Amniotic stem cell (primary cell): Measurements from ENCODE around the gene C2orf76.

ENCODE experiments used
- DNase-seq: peaks from one replicate; lab custom pipeline; 2025; lab: John Stamatoyannopoulos, UW

The C2orf76 gene

DNA sequence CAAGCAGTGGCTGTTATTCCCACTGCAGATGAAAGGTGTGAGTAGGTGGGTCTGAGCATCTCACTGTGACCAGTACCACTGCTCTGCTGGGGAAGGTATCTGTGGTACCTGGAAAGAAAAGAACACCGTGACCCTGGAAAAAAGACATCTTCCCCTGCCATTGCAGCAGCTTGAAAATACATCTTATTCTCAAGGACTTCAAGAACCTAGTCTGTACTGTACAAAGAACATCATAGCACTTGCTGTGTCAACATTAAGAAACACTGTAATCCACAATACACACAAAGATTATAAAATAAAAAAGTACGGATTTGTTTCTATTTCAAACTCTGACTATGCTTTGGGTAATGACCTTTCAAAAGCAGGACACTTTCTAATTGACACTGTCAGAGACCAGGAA, 28.9 kb downstream of the C2orf76 start:
- no peak for DNase-seq

DNA sequence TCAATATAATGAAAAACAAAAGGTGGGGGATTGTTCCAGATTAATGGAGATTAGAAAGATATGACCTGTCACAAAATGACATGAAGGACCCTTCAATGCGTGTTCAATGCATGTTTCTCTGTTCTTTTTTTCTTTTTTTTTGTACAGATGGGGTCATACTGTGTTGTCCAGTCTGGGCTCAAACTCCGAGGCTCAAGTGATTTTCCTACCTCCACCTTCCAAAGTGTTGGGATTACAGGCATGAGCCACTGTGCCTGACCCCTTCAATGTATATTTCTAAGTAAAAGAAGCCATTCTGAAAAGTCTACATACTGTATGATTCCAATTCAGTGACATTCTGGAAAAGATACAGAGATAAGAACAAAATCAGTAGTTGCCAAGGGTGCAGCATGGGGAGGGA, 32.8 kb downstream of the C2orf76 start:
- DNase-seq = no peak

DNA sequence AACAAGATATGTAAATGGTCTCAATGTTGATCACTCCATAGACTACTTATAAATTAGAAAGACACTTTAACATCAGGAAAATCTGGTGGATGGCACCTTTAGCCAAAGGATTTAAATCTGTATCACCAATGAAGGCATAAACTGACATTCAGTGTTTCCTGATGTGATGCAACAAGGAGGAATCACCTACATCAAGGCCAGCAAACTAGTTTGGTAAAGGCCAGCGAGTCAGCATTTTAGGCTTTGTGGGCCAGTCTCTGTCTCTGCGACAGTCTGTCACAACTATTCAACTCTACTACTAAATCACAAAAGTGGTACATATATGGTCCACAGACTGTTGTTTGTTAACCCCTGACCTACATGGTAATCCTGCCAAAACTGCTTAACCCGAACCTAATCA, 33.3 kb downstream of the C2orf76 start:
- no peak for DNase-seq

DNA sequence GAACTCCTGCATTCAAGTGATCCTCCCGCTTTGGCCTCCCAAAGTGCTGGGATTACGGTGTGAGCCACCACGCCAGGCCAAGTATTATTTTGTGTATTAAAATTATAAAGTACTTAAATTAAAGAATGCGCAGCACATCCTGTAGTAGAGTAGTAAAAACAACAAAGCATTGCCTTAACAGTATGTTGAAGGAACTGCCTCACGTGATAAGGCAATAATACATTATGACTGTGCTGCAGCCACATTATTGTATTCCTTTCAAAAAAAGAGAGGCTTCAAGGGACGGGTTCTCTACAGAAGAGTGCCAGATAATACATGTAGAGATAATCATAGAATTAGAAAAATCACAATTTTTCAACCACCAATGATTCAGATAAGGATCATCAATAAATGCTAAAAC, 33.7 kb downstream of the C2orf76 start:
- no peak for DNase-seq

DNA sequence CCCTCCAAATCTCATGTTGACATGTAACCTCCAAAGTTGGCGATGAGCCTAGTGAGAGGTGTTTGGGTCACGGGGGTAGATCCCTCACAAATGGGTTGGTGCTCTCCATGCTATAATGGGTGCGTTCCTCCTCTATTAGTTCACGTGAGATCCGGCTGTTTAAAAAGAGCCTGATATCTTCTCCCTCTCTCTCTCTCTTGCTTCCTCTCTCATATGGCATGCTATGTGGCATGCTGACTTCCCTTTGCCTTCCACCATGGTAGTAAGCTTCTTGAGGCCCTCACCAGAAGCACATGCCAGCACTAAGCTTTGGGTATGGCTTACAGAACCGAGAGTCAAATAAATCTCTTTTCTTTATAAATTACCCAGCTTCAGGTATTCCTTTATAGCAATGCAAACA, 39.2 kb downstream of the C2orf76 start:
- DNase-seq = no peak

DNA sequence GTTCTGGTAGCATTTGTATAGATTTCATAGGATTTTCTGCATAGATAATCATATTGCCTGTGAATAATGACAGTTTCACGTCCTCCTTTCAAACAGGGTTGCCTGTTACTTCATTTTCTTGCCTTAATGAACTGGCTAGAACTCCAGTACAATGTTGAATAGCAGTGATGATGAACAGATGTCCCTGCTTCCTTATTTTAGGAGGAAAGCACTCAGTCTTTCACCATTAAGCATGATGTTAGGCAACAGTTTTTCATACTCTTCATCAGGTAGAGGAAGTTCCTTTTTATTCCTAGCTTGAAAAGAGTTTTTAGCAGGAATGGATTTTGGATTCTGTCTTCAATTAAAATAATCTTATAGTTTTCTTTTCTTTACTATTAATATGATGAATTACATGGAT, 39.7 kb downstream of the C2orf76 start:
- no peak for DNase-seq

DNA sequence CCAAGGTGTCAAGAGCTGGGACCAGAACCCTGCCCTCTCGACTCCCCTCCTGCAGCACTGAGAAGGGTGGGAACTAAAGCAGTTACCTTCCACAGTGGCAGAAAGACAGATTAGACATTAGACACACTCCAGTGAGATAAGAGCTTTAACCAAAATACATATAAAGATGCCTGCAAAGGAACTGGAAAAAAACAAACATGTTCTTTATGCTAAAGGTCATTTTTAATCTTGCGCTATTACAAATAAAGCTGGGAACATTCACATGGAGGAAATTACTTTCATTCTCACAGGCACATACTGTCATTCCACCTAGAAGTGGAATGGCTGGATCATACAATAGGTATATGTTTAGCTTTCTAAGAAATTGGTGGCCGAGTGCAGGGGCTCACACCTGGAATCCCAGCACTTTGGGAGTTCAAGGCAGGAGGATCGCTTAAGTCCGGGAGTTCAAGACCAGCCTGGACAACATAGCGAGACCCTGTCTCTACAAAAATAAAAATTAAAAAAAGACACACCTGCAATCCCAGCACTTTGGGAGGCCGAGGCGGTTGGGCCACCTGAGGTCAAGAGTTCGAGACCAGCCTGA, 41.9 kb downstream of the C2orf76 start:
- DNase-seq = no peak

DNA sequence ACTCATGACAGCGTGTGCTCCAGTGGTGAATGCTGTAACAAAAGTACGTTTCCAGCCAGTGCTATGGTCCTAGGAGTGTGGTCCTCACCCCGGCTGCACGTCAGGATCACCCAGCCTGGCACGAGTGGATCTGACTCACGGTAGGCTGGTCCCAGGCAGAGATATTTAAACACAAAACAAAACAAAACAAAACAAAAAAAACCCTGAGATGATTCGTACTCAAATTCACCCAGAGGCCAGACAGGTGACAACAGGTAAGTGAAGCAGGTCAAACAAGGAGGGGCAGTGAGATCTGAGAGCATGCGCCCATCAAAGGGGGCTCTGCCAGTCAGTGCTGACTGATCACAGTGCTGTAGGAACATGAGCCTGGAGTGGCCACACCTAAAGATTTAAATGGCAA, 43.2 kb downstream of the C2orf76 start:
- DNase-seq = no peak

DNA sequence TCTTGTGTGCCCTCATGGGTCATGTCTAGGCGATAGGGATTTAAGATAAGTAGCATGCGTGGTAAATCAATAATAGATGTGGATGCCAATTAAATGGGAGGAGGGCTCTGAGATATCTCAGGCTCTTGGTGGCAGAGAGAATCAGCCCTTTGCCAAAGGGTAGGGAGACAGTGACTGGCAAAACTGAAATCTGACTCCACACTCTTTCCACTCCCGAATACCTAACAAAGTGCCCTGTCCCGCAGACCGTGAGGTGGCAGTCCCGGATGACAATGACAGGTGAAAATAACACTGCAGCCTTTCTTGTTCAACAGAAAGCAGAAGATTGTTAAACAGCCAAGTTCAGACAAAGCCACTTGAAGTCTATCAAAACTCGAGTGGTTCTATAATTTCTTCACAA, 47.0 kb downstream of the C2orf76 start:
- no peak for DNase-seq

DNA sequence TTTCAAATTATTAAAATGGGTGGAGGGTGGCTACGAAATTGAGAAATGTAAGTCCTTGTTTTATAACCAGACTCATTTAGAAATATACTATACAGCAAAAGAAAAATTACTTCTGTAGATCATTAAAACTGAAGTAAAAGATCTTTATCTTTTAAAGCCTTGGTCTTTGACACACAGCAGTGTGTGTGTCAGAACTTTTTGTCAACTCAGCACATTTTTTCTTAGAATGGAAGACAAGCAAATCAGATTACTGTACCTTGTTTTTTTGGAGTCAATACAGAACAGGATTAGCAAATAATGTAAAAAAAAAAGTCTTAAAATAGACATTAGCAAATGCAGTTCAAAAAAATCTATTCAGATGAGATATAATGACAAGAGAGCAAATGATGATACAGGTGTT, 49.1 kb downstream of the C2orf76 start:
- no peak for DNase-seq

DNA sequence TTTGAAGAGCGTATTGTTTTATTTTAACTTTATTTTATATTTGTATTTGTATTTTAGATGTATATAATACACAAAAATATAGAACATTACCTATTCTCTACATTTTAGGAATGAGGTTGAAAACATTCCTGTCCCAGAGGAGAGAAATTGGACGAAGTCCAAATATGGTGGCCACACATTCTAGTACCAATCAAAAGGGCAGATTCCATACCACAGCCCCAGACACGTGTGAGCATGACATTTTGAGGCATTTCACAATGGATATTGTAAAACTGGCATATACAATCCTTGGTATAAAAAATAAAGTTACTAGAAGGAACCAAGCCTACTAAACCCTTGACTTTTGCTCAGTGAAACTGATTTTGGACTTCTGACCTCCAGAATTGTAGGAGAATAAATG, 50.6 kb downstream of the C2orf76 start:
- no peak for DNase-seq

DNA sequence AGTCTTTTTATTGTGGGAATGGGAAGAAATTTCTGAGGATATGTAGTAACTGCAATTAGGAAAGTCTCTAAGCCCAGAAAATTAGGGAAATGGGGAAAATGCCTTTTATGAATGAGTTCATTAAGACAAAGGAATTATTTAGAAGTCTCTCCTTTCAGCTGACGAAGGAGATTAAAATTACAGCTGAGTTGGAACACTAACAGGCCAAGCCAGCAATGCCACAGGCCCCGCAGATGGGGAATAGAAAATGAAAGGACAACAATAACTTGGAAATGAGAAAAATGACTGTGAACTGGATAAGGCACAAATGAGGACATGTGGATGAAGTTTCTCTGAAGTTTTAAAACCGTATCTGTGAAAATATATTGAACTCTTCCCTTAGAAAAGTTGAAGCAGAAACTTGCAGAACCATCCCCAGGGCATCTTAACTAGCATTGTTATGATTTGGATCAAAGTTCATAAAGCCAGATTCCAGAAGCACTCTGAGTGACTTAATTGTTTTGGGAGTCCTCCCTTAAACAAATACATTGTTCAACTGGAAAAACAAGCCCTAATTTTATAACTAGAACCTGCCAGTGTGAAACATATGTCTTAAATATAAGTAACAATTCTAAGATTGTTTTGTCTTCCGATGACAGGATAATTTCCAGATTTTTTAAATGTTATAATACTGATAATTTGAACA, 51.3 kb downstream of the C2orf76 start:
- no peak for DNase-seq

DNA sequence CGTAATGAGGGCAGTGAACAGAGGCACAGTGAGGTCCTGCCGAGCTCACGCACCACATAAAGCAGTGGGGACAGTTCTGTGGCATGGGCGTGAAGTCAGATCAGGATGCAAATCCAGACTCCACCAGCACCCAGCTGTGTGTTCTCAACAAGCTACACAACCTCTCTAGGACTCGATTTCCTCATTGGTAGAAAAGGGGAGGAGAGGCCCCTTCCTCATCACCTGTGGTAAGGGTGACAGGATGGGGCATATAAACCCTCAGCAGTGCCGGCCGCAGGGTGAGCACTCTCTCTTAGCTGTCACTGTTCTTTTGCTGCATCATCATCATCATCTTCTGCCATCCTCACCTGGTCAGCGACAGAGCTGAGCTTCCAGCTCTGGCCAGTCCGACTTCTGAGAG, 54.8 kb downstream of the C2orf76 start:
- DNase-seq = no peak

DNA sequence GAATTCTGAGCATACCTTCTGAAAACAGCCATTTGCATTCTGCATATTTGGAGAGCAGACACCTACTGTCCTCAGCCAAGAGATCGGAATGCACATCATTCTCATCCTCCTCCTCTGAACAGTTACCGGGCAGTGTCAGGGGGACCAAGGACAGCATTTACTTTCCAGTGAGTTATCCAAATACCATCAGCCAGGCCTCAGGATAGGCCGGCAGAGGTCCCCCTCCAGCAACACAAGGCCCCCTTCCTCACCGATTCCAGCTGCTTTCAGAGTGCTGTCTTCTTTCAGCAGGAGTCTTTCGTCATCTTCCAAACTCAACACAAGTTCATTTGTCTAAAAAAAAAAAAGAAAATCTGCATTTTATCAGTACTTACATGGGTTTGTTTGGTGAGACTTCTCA, 55.3 kb downstream of the C2orf76 start:
- no peak for DNase-seq

DNA sequence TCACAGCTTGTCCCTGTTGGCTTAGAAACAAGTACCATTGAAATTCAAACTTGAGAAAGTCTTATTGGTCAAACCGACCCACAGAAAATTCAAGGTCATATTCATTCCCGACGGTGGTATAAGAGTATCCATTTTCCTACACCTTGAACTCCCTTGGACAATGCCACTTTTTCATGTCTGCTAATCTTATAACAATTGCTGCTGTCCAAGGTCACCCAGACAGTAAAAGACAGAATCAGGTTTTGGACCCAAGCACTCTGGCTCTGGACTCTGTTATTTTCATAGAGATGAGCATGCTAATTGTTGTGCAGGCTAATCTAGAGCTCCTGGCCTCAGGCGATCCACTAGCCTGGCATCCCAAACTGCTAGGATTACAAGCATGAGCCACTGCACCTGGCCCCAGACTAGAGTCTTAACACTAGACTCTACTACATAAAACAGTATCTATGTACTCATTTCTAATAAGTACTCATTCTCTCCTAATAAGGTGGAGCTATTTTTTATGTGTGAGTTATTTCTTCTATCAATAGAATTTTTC, 57.8 kb downstream of the C2orf76 start:
- no peak for DNase-seq

DNA sequence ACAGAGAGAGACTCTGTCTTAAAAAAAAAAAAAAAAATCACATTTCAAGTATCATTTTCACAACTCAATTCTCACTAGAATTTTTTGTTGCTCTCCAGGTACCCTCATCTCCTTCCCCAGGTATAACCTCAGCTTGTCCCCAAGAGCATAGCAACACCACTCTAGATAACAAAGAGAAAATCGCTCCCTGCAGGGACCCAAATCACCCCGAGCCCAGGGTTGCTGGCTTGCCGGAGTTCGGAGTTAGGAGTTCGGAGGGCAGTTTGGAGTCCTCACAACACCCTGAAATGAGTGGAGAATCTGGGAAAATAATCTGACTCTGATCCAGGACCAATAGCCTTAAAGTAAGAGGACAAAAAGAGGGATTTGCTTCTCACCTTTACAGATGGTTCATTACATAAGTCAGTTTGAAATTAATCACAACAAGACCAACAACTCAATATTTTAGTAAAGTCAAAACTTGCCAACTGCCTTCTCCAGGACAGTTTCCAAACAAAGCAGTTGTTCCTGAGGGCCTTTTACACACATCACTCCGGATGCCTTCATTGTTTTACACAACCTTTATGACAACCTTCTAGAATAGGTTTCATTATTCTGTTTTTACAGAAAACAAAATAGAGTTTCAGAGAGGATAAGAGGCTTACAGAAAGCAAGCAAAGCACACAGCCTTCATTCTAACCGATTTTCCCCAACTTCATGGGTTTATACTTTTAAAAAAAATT, 59.1 kb downstream of the C2orf76 start:
- no peak for DNase-seq

DNA sequence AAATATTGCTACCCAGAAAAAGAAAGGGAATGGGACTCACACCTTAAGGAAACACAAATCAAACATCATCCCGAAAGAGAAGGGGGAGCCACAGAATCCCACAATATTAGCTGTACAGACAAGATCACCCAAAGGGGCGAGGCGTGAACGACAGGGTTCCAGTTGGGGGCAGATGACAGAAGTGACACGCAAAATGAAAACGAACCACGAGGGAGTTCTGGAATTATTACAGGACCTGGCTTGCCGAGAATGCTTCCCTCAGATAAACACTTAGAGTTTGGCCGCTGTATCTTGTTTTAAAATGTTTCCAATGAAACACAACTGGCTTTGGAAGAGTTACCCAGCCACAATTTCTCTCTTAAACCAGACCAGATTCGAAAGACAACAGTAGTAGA, 60.4 kb downstream of the C2orf76 start:
- DNase-seq = no peak

DNA sequence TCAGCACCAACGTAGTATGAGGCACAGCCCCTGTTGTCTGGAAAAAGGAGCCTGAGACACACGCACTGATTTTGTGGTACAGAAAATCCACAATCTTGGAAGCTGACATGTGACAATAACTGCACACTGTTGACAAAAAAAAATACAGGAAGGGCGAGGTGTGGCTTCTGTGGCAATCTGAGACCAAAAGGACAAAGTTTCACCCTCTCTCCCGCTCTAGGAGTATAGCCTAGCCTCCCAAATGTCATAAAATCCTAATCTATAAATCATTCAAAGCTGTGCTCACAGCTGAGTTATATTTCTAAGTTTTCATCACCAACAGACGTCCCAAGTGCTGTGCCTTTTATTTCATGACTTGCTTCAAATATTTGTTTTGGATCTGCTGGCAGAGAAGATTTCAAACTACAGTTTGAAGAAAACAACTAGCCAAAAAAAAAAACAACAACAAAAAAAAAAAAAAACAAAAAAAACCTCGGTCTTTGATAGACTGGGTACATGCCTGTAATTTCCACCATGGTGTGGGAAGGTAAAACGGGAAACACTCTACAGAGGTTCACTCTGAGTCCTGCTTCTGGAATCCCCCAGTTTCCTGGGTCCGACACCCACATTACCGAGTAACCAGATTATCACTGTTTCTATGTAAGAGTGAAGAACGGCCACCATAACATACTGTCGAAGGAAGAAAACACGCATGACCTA, 61.0 kb downstream of the C2orf76 start:
- no peak for DNase-seq

DNA sequence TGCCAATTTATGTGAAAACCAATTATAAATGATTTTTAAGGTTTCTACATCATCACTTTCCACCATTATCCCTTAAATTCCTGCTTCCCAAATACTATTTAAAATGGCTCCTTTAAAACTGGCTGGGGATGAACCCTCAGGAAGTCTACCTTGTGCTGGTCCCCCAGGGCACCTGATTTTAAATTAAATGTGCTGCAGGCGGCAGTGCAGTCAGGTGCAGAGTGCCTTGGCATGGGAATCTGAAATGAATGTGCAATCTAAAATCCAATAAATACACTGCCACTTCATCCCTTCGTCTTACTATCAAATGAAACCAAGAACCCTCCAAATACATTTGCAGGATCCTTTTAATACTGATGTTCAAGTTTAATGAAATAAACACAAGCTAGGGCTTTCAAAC, 61.8 kb downstream of the C2orf76 start:
- DNase-seq = no peak

DNA sequence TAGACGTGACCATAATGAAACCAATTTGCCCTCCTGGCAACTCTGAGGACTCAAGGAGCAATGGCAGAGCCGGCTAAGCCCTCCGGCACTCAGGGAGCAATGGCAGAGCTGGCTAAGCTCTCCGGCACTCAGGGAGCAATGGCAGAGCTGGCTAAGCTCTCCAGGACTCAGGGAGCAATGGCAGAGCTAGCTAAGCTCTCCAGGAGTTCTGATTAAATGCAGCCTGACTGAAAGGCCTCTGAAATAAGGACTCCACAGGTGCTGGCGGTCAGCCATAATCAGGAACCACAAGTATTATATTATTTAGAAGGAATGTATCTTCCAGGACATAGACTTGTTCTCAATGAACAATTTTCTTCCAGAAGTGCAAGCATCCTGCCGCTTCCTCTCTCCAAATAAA, 65.2 kb downstream of the C2orf76 start:
- no peak for DNase-seq

DNA sequence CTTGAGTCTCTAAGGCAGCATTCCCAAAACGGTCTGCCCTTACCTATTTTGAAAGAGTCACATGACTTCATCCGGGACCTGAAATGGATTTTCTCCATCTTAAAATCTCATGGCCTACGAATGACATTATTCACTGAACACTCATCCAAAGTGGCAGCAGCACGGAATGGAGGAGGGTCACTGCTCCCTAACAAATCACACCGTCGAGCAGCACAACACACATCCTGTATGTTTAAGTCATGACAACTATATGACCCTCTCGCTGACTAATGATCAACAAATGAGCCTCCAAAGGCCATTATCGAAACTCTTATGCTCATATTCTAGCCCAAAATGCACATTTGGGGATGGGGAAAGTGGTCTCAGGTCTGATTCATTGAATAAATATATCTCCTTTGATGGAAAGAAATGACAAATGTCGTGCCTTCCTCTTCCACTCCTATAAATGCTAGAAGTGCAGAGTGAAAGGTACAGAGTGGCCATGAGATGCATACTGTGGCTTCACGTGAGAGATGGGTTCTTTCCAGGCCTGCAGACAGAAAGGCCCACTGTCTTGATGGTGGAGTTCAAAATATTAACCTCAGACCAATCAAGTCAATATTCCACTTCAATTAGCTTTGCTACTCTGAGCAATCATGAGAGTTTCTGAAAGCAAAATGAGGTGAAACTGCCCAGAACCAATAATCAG, 70.8 kb downstream of the C2orf76 start:
- no peak for DNase-seq

DNA sequence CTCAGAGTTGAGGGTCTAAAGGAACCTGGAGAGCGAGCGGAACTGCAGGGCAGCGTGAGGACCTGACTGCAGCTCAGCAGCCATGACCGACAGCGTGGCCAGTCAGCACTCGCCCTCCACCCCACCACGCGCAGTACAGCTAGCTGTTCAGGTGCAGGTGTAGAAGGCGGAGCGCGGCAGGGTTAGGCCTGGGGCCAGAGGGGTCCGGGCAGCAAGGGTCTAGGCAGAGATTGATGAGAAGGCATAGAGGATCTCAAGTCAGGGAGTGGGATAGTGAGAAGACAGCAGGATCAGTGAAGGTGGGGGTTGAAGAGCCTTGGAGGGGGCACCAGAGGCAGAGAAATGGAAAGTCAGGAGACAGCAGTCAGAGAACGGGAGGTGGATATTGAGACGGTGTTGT, 72.0 kb downstream of the C2orf76 start:
- DNase-seq = no peak
